UCSD-AML1 (cell line): ENCODE data around the gene LMOD2.

Experiments
- DNase-seq: peaks from one replicate; lab custom pipeline; 2025; ENCODE audit not compliant: unreplicated experiment; lab: John Stamatoyannopoulos, UW

LMOD2 gene

DNA sequence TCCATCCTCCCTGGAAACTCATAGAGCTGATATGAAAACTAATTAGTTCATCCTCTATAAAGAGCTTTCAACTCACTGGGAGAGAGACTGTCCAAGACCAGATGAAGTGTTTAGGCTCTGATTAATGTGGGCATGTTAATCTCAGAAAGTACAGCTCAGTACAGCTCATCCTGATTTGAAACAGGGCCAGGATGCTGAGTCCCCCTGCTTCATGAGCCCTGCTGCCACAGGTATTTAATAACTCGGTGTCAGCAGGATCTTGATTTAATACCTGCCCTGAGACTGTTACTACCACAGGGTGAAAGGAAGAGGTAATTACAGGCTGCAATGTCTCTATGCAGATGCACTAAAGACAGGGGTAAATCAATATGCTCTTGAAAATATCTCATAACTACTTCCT lies 10.8 kb downstream of the LMOD2 start:
- no peak for DNase-seq

DNA sequence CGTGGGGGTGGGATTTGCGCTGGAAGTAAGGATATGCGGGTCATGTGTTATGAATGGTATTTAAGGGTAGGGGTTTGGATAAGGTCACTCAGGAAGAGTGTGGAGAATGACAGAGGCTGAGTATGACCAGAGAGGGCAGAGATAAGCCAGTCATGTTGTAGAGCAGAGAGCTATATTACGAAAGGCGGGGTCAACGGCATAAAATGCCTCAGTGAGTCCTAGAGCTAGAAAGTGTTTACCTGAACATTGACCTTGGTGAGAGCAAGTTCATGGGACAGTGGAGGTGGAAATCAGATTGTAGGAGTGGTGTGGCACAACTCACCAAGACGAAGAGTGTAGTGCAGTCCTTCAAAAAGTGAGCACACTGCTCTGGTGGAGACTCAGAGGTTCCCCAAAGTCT lies 13.8 kb downstream of the LMOD2 start:
- no peak for DNase-seq

DNA sequence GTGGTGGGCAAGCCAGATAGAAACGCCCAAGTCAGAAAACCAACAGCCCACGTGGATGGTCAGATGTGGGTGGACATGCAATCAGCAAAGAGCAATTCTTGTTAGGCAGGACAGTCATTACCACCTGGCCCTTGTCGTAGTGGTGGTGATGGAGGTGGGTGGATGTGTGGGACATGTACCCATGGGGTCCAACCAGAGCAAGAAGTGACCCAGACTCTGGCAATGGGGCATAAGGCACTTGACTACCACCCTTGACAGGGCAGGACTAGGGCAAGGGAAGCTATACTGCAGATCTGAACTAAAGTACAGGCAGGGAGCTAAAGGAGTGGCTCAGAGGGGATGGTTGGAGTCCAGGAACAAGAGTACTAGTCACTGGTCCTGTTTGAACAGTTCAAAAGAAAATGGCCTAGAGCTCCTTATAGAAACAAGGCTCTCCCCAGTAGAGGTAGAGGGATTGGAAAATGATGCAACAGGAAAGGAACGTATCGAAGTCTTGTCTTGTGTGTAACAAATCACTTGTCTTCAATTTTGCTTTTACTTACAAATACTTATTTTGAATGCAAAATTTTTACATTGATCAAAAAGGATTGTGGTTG lies 17.6 kb downstream of the LMOD2 start:
- DNase-seq: no peak

DNA sequence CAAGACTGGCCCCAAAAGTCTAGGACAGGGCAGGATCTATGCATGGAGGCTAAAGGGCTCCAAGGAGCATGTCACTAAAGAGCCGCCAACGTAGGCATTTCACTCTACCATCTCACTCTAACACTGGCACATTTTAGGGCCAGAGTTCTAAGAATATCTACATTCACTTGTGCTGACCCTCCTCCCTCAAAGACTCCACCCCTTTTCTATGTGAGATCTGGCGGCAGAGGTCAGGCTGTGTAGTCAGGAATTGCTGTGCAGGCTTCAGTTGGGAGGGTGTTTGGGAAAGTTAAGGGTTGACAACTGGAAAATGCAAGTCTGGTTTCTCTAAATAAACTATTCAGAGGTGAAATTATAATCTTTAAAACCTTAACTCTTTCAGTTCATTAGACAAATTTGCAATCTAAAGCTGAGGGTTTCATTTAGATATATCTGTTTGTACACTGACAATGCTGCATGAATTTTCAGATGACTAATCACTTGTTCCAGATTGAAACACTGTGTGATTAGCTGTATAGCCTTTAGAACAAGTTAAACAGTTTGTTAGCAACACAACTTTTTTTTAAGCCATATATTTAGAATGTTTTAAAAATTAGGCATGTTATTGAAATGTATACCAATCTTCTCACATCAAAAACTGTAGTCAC lies 18.2 kb downstream of the LMOD2 start:
- DNase-seq: no peak

DNA sequence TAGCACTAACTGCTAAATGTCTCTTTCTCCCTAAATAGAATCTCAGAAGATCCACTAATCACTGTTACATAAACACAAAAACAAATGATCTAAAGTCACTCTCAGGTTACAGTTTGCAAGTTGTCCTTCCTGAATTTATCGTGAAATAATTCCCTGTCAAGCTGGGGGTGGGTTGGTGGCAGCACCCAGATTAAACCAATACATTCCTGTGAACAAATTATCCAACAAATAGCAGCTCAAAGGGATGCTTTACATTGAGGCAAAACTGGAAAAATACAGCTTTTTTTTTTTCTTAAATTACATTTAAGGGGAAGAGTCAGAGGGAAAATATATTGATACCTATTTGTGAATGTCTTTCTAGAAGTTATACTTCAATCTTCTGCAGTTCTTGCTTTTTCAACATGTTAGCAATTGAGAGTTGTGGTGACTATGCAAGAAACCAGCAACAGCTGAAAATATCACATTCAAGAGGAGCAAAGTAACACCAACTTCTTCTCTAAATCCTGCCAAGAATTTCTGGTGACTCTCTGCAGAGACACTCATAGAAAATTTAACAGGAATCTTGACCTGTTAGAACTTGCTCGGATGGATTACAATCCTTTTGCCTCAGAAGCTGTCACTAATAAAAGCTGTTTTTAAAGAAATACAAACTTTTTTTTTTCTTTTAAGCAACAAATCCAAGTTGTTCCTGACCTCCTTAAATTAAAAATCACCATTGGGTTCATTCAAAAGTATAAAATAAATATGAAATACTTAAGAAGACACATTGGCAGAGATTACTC lies 18.9 kb downstream of the LMOD2 start:
- no peak for DNase-seq

DNA sequence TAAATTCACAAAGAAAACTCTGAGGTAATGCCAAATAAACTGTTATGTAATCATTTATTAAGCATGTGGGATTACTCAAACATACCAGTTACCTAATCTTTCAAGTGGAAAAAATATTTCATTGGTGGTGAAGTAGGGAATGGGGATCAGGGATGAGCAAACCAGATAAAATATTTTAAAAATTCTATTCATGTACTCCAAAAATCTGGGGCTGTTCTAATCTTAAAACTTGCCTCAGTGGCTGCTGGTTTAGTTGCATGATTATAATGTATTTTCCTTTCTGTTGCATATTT lies 19.5 kb downstream of the LMOD2 start:
- DNase-seq: no peak

DNA sequence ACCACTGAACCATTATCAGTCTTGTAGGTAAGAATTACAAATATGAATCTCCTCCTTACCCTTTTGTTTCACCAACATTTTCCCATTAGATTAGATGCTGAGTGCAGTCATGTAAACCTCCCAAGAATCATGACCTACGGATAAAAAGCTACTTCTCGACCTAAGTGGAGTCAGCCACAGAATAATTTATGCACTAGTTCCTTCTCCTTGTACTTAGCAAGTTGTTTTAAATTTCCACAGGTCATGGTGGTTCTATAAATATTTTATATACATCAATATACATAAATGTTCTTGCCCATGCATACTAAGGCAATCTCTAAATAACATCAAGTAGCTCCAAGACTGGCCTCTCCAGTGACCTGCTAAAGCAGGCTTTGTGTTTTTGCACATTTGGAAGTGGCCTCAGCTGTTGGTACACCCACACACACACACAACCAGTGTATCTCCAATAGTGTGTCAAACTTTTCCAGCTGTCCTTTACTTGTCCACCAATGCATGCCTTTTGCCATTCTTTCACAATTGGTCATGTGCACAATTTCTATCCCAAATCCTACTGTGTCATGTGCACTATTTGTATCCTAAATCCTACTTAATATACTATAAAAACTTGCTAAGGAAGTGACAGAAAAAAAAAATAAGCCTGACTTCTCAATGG lies 21.5 kb downstream of the LMOD2 start:
- DNase-seq: no peak

DNA sequence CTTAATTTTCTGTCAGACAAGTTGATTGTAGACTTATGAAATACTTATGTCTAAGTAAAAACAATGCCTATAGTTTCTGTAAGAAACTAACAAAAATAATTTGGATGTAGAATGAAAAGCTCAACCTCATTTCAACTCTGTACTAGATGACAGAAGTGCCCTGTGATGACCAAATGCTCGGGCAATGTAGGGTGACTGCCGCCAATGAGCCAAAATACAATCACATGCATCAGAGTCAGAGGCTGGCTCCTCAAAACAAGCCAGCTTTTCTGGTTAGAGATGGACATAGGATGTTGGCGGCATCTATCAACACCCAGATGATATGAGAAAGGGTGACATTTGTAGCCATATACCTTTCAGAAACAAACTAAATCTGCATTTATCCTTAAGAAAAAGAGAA lies 23.9 kb downstream of the LMOD2 start:
- no peak for DNase-seq

DNA sequence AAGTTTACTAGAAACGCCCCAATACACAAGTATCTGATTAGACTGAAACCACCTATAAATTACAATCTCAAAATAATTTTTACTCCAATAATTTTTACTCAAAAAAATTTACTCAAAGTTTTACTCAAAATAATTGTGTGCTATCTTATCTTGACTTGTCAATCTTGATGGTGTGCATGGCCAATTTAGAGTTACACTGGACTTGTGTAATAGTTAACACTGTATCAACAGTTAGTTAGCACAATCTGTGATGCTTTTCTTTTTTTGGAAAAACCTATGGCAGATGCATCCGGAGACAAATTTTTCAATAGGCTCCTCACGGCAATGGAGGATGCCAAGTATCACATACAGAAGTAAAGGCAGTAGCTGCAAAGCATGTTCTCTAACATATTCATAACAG lies 24.9 kb downstream of the LMOD2 start:
- DNase-seq: no peak

DNA sequence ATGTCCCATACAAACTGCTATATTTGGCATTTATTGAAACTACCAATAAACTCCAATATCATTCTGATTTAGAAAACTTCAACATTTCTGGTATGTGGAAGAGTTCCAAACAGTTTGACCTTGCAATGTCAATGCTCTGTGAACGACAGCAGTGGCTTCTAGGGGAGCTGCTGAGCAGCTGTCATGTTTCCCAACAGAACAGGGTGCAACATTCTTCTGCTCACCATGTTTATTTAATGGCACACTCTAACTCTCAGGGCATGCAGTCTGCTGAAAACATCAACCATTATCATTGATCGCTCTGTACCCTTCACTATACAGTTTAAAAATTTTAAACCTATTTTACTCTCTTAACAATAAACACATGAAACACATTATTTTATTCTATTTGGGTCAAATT lies 25.9 kb downstream of the LMOD2 start:
- no peak for DNase-seq

DNA sequence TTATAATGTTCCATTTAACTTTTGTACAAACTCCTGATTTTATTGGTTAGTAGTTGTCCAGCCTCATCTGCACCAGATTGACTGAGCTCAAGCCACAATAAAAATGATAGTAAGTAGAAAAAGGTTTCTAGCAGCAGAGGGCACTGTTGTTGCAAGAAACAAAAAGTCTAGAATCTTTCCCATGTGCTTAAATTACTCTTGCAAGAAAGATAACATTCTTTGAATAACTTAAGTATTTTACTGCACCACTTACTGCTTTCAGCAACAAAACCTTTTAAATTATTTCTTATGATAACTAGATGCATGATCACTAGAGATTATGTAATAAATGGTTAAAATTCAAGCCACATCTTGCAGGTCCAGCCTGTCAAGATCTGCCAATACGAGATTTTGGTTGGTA lies 27.0 kb downstream of the LMOD2 start:
- DNase-seq: no peak

DNA sequence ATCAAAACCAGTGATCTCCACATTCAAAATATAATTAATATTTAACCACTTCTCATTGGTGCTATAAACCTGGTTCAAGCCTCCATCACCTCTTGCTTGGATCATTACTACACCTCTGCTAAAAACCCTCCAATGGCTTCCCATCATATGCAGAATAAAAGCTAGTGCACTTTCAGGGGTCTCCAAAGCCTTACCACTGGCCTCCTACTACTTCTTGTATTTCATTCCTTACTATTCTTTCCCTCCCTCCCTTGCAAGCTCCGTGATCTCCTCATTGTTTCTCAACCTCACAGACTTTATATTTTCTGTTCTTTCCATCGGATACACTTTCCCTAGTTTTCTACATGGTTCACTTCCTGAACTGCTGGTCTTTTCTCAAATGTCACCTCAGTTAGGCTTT lies 31.5 kb downstream of the LMOD2 start:
- no peak for DNase-seq

DNA sequence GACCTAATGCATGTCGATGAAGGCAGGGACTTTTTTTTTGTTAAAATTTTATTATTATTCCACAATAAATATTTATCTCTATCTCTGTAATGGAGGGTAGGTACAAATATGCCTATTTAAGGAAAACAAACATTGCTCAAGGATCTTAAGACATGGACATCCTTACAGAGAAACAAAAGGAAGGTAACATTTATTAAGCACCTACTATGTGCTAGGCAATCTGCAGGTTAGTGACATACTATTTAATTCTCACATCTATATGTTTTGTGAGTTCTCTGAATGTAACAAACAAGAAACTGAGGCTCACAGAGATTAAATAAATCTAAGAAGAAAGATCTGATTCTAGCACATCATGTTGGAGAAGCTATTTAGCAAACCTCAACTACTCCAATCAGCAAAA lies 32.1 kb downstream of the LMOD2 start:
- no peak for DNase-seq

DNA sequence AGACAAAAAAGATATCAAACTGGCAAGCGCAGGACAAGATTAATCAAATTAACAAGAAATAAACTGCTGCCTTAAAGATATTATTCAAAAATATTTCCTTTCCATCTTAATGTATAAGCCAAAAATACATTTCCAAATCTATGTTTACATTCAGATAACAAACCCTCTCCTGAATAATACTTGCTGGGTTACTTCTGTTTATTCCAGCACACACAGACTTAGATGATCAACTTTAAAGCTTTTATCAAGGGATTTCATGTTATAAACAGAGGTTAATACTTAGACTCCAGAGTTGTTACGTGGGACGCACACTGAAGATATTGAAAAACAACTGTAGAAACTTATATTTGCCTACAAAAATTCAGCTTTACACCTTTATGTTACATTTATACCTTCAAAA lies 33.6 kb downstream of the LMOD2 start:
- no peak for DNase-seq

DNA sequence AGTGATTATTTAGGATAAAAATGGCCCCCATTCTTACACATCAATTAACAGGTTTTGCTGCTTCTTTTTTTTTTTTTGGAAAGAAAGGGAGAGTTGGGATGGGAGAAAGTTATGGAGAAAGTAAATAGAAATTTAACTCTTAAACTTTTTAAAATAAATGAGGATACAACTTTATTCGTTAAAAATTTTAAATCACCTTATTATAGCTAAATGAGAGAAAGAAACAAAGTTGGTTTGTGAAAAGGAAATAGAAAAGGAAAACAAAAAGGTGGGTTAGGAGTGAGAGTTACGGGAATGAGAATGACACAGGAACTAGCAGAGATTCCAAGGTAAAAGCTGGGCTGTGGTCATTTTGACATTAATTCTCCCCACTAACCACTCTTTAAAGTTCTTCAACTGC lies 34.9 kb downstream of the LMOD2 start:
- DNase-seq: no peak

DNA sequence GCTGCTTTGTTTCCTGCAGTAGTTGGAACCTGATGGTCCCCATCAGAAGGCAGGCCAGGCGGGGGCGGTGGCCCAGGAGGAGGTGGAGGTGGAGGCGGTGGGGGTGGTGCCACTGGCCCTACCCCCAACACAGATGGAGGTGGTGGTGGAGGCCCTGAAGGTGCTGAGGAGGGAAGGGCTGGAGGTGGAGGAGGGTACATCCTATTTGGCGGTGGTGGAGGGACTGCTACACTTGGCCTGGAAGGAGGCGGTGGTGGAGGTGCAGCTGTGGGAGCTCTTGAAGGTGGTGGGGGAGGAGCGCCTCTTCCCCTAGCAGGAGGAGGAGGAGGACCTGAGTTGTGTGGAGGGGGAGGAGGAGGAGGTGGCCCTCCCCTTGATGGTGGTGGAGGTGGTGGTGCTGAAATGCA lies 36.8 kb downstream of the LMOD2 start:
- no peak for DNase-seq

DNA sequence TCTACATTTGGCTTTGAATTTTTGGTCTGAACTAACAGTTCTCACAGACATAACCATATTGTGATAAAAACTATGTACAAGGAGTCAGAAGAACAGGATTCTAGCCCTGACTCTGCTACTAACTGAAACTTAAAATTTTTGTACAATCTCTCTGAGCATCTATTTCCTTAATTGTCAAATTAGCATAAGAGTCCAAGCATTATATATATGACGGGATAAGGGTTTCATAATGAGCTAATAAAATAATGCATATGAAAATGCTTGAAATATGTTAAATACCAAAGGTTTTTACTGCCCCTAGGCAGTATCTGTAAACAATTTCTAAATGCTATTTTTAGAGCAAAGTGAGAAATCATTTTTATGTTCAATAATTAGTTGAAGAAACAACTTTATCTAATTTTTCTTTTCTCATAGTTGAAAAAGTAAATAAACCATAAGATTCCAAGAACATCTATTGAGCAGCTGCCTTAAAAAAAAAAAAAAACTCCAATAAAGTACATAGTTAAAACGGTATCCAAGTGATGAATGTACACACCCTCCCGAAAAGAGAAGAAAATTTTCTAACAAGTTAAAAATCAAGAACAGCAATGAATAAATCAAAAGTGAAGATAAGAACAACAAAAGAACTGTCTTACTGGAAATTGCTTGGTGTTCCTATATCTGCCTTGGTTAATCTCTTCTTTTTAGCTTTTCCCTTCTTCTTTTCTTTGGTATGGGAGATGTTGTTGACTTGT lies 40.4 kb downstream of the LMOD2 start:
- no peak for DNase-seq

DNA sequence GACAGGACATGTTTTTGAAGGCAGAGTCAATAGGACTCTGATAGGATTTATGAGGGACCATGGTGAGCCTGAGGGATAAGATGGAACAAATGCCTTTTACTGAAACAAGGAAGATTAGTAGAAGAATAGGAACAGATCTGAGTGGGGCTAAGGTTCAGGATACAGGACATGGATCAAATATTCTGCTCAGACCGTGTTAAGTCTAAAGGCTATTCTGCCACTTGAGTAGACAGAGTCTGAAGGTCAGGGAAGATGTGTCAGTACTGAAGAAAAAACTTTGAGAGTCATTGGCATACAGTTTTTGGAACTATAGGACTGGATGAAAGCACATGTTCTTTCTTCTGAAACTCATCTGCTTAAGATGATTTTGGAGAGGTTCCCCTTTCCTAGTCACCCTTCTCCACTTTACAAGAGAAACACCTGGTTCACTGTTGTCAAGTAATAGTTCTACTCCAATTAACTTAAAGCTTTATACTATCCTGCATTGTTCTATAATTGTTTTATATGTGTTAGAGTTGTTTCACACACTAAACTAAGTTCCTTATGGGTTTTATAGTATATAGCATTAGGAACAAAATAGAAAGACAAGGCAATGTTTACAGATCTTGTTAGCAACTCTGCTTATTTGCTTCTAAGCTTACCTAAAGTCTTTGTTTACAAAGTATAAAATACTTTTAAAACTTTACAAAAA lies 49.7 kb downstream of the LMOD2 start:
- DNase-seq: no peak

DNA sequence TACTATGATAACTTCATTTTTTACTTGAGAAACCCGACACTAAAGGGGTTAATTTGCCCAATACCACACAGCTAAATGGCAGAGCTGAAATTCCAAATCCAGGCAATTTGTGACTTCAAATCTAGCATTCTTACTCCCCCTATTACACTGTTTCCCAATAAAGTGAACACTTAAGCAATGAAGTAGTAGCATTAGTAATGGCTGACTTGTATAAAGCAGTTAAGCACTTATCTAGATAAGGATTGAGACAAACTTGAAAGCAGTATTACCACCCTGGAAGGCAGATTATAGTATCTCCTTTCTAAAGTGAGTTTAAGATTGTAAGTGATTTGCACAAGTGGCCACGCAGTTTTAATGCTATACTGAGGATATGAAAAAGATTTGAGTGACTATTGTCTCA lies 53.9 kb downstream of the LMOD2 start:
- no peak for DNase-seq

DNA sequence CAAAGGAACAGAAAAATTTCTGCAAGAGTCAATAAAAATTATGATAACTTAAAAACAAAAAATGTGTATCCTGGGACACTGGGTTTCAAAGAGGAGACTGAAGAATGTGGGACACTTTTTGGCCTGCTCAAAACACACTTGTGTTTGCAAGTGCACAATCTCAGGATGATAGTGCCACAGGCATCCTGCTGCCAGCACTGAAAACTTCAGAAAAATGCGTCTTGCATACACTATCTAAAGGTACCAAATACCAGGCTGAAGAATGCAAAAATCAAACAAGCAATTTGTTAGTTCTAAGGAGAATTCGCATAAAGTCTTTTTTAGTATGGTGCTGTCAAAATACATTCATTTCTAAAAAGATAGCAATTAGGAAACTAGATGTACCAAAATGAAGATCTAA lies 55.0 kb downstream of the LMOD2 start:
- DNase-seq: no peak

DNA sequence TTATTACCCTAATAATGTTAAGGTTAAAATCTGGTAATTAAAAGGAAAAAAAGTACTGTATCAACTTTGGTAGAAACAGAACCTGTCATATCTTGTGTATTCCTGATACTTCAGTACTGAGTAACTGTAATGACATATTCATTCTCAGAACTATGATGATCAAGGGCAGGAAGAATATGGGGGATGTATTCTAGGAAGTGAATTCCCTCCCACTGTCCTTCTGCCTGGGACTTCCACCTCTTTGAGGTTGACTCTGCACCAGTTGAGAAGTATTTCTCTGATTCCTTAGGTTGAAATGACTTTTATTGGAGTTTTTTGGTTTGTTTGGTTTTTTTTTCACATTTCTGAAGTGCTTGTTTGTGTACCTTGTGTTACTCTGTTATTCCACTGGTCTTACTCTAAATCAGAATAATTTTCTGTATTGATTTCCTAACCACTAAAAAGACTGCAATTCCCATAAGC lies 56.2 kb downstream of the LMOD2 start:
- no peak for DNase-seq
